Activated T-cell treated with anti-CD3 and anti-CD28 coated beads, Interleukin-2, amount 50 U/mL, for 1 hour (primary cell): ENCODE measurements around the gene VSTM4.

Experiments used
- DNase-seq: peaks from one replicate; pipeline ENCODE4 v3.0.0-alpha.2; 2020

Gene VSTM4

DNA sequence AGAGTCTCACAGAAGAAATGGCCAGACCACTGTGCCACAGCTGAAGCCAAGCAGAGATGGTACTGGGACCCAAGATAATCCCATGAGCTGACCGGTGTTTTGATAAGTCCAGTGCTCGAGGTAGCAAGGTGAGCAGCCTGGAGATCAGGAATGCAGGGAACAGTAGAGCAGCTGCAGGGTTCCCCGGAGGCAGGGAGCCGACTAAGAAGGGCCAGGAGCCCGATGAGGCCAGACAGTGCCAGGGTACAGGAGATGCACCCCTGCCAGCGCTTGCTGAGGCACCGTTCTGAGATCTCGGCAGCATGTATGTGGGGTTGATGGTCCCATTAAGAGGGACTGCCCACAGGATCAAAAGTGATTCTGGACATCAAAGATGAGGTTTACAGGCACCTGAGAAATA is 47.1 kb downstream of the VSTM4 start:
- DNase-seq: no peak

DNA sequence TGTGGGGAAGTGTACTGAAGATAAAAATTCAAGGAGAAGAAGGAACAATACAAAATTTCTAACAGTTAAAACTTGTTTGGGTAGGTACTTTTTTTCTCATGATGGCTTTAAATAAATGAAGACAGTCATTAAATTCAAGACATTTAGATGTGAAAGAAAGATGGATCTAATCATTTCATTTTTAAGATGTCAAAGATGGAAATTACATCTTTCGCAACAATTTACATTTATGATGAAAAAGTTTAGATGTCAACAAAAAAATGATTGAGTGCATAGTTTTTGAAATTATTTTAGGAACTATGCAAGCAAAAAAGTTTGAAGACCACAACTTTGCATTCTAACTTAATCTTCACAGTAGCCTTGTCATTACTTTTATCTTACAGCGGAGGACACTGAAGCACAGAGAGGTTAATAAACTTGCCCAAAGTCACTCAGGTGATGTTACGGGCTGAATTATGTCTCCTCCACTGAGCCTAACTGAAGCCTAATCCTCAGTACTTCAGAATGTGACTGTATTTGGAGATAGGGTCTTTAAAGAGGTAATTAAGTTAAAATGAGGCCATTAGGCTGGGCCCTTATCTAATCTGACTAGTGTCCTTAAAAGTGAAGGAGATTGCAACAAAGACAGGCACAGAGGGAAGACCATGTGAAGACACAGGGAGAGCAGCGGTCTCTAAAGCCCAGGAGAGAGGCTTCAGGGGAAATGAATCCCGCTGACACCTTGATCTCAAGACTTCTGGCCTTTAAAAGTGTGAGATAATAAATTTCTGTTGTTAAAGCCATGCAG is 48.2 kb downstream of the VSTM4 start:
- DNase-seq: no peak

DNA sequence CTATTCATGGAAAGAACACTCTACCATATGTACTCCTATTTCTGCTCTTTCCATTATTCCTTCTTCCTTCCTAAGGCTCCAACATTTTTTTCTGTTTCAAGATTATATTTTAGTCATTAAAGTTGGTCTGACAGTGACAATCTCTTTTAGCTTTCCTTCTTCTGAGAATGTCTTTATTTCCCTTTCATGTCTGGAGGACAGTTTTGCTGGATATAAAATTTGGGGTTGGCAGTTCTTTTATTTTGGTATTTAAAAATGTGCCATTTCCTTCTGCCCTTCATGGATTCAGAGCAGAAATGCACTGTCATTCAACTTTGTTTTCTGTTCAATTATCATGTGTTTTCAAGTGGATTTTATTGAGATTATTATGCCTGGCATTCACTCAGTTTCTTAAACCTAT is 53.1 kb downstream of the VSTM4 start:
- no peak for DNase-seq

DNA sequence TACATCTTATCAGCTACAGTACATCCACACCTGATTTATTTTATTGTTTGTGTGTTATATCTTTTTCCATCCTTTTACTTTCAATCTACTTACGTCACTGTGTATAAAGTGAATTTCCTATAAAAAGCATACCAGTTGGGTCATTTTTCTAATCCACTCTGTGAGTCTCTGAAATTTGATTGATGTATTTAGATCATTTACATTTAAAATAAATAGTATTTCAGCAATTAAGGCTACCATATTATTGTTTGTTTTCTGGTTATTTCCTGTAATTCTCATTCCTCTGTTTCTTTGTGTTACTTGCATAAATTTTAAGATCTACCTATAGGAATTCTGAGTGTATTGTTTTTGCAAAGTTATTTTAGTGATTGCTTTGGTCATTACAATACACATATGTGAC is 53.7 kb downstream of the VSTM4 start:
- DNase-seq: no peak

DNA sequence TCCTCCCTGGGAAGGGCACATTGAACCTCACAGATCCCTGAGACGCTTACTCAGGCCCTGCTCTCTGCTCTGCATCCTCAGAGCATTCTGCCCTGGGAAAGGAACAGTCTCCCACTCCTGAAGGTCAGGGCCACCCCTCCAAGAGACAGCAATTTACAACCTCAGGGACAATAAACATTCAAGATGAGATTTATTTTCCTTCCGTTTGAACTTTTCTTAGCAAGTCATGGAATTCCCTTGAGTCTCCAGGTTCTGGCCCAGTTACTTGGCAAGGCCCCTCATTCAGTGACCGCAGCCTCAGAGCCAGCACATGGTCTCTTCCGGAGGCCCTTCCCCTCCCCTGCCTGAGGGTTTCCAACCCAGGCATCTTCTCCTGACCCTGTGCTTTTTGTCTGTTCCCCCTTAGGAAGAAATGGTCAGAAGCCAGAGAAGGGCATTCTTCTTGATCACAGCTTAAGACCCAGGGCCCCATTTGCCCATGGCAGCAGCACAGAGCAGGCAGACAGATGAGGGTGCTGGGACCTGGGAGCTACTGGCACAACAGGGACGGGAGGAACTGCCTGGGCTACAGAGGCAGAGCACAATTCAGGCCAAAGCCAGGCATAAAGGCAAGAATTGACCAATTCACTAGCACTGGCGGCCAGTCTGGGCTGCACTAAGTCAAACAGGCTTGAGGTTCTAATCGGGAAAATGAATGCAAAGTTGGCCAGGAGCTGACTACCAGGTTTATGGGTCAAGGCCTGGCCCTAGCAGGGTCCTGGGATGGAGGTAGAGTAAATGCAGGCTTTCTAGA is 56.7 kb downstream of the VSTM4 start:
- no peak for DNase-seq

DNA sequence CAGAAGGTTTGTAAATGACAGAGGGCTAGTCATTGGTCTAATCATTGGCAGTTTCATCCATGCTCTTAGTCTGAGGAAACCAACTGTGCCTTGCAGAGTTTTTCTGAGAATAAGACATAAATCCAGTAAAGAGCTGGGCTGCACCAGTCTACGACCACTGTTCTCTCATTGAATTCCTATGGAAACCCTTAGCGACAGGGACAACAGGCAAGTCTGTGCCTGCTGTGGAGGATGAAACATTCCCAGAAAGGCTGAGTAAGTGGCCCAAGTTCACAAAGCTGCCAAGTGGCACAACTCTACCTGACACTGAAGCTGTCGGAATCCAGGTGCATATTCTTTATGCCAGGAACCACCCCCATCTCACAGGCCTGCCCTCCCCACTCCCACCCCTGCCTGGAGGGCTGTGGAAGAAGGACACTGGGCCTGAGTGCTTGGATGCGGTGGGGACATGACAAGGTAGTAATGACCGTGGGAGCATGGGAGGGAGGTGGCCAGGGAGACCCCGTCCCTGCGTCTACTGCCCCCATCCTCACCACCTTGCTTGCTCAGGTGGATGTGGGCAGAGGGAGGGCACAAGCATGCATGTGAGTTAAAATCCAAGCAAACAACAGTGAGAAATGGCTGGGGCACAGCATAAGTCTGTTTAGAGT is 58.0 kb downstream of the VSTM4 start:
- DNase-seq: no peak

DNA sequence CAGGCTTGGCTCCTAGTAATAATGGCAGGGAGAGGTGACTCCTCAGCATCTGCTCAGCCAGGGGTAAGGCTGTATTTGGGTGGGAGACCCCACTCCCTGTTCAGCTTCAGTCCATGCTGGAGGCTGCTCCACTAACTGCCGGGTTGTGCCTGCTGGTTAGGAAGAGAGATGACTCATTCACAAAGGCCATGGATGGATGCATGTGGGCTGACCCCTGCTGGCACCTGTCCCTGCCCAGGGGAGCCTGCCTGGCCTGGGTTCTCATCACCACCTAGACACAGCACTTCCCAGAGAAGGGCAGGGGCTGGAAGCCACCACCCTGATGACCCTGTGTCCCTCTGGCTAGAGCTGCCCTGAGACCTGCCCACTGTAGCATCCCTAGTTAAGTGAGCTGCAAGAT is 59.0 kb downstream of the VSTM4 start:
- DNase-seq: no peak

DNA sequence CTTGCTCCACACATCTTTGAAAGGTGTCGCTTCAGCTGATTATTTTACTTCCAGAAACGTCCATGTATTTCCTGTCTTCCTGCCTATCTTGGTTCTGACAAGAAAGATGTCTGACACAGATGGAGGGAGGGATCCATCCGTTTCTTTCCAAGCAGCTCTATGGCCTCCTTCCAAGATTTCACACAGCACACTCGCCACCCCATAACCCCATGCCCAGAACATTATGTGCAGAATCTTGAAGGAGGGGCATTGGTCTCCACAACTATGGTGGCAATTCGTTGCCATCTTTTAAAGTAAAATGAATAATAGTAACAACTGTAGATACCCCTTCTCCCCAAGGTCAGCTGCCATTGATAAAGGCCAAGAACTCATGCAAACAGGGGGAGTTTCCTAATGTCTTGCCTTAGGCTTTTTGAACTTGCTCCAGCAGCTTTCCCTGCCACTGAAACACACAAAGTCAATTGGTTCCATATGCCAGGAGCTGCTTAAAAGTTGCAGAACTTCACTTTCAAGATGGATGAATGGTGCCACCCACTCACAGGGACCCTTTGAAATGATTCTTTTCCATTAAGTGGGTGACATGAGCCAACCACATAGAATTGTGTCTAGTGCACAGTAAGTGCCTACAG is 60.0 kb downstream of the VSTM4 start:
- no peak for DNase-seq

DNA sequence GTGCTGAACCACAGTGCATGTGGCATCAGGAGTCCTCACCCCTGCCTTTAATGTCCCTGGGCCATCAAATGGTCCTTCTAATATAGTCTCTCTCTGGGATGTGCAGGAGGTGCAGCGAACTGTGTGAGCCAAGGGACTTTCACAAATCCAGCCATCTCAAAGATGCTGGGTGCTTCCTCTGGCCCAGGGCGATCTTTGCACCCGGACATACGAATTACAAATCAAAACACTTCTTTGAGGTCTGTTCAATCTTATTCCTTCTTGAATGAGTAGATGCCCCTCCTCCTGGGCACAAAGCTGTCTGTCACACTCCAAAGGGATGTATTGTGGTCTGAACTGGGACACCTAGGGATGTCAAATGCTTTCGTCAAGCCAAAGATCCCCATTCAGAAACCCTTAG is 60.6 kb downstream of the VSTM4 start:
- DNase-seq: no peak

DNA sequence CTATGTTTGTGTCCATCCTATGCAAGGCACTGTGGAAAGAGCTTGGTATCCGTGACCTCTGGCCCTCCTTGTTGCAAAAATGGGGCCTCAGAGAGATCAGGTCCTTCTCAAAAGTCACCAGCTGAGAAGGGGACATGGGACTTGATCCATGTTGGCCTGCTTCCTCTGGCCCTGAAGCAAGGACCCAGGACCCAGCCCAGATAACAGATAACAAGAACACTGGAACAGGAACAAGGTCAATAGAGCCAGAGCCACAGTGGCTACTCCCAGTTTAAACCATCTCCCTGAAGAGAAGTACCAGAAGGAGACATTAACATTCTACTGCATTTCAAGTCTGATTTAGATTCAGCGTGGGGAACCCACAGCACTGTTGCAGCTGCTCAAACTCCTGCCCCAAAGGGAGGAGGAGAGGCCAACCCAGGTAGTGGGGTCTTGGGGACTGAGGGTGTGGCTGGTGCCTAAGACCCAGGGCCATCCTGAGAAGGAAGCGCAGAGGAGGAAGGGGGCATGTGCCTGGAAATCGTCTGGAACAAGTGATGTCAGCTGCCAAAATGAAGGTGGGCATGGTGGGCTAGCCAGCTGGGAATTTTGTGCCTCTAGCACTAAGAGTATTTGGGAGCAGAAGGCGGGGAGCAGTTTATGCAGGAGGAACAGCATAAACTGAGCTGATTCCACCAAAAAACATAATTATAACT is 61.2 kb downstream of the VSTM4 start:
- DNase-seq: no peak

DNA sequence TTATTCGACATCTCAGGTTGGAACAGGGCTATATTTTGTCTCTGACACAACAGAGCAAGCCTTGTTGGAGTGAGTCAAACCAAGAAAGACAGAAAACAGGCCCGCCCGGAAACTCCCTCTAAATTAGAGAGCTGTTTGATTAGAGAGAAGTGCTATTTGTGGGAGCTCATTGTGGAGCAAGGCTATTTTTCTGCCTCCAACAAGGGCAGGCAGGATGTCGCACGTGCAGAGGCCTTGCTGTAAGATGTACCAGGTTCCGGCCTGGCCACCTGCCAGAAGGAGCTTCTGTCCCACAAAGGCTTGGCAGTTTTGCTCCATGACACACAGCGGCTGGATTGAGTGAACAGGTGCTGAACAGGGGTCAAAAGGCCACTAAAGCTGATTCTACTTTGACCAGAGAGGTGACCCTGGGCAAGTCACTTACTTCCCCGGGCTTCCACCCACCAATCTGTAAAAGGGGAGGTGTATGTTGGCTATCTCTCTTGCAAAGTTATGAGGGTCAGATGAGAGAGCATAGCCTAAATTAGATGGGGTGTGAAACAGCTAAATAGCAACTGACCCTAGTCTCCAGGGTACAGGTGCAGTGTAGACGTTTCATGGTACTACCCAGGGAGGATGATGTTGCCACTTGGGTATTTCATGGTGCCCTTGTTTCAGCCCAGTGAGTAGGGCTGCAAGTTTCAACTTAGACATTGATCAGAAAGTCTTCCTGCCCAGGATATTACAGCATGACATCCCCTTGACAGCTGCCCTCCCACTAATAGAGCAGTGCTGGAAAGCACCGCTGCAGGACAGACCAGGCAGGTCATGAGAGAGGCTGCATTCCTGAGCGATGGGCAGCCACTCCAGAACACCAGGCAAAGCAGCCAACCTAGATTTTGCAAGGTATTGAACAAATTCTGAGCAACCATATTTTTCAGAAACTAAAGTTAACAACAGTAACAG is 62.0 kb downstream of the VSTM4 start:
- DNase-seq: no peak

DNA sequence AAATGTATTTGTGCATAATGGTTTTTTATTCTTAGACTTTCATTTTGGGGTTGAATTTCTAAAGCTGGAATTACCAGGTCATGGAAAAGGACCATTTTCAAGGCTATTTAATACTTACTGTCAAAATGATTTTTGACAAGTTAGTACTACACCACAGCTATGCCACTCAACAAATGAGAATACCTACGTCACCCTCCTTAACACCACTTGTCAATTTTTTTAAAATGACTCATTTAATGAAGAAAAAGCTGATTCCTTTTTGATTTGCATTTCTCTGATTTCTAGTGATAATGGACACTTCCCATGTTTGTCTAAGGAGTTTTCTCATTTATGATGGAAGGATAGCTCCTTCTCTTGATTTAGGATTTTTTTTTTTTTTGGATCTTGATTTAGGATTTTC is 63.3 kb downstream of the VSTM4 start:
- DNase-seq: no peak

DNA sequence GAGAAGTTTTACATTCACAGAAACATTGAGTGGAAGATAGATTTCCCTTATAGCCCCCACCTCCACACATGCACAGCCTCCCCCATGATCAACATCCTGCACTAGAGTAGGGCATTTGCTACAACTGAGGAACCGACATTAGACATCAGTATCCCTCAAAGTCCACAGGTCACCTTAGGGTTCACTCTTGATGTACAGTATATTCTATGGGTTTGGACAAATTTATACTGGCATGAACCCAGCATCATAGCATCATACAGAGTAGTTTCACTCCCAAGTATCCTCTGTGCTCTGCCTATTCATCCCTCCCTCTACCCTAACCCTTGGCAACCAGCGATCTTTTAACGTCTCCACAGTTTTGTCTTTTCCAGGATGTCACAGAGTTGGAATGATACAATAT is 64.4 kb downstream of the VSTM4 start:
- no peak for DNase-seq

DNA sequence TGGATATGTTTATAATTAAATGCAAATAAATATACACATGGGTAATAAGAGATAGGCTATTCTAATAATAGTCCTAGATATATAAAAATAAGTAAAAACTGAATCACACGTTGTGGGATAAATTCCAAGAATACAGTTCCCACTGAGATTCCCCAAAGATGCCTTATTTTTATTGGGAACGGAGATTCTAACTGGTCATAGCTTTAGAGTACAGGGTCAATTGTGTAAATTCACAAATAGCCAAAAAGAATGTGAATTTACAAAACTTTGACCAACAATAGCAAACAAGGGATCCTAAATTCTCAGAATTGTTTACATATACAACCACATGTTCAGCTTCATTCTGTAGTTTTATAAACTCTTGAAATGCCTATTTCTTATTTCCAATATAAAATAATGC is 65.0 kb downstream of the VSTM4 start:
- no peak for DNase-seq

DNA sequence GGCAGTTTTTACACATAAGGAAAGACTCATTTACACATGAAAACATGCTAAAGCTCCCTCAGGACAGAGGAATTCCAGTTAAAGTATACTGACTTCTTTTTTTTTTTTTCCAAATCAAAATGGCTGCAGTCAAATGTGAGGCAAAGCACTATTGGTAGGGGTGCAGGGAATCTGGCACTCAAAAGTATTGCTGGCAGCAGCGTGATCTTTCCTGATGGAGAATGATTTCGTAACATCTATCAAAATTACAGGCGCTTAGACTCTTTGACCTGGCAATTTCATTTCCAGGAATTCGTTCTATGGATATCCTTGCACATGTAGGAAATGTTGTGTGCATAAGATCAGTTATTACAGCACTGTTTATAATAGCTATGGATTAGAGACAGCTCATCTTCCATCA is 65.7 kb downstream of the VSTM4 start:
- no peak for DNase-seq

DNA sequence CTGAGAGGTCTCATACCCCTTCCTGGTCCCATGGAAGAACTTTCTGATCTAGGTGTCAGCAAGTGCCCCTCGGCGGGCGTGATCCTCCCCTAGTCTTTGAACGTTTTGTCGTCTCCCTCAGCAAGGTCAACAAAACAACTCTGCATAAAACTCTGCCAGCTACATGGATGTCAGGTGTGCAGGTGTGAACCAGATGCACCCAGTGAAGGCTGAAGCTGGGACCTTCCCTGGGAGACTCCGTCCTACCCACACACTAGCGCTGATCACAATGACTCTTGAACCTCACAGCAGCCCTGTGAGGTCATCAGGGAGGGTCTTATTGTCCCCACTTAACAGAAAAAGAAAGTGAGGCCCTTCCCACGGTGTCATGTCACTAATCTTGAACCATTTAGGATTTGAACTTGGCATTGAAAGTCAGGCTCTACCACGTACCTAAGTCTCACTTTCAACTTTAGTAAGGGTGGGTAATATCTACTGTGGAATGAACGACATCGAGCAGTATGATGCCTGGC is 68.1 kb downstream of the VSTM4 start:
- DNase-seq: no peak

DNA sequence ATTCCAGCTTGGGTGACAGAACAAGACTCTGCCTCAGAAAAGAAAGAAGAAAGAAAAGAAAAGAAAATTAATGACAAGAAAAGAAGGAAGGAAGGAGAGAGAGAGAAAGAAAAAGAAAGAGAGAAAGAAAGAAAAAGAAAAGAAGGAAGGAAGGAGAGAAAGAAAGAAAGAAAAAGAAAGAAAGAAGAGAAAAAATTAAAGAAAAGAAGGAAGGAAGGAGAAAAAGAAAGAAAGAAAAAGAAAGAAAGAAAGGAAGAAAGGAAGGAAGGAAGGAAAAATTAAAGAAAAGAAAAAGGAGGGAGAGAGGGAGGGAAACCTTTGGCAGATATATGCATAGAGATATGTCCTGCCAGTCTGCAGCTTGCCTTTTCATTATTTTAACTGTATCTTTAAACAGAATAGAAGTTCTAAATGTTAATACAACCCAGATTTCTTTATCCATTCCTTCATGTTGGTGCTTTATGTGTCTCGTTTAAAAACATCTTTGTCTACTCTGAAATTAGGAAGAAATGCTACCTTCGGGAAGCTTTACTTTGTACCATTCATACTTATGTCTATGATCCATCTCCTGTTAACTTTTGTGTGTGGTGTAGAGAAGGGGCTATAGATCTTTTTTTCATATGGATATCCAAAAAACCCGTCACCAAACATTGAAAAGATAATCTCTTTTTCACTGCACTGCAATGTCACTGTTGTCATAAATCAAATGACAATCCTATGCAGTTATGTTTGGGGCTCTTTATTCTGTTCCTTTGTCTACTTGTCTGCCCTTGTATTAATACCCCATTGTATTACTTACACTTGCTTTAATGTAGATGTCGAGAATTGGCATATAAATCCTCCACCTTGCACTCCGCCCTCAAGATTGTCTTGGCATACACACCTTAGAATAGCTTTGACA is 70.8 kb downstream of the VSTM4 start:
- DNase-seq: no peak

DNA sequence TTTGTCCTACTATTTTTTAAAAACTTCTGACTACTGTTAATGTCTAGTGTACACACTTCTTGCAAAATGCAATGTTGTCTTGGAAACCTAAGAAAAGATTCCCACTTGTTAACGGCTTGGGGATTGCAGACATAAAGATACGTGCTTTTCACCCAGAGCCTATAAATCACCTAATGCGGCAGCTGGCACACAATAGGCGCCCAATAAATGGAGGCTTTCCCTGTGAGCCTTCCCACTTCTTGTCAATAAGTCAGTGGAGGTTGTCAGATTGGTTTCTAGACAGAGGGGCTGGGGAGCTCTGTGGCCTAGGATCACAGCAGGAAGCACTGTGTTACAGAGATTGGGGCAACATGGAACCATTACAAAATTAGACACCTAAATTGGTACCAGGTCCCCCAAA is 74.7 kb downstream of the VSTM4 start:
- DNase-seq: no peak

DNA sequence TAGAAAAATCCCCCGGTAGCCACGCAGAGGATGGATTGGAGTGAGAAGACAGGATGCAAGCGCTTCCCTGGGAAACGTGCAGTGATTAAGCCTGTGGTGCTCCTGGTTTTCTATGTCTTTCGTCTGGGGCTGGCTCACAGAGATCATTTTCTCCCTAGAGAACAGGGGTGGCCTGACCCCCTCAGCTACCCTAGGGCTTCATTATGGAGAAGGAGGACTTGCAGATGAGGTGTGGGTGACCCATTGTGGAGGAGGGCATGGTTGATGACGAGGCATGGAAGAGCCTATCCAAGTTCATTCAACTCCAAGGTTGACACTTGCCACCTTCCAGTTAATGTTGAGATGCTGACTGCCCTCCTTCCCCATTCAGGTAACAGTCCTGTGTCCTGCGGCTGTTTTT is 75.9 kb downstream of the VSTM4 start:
- DNase-seq: no peak

DNA sequence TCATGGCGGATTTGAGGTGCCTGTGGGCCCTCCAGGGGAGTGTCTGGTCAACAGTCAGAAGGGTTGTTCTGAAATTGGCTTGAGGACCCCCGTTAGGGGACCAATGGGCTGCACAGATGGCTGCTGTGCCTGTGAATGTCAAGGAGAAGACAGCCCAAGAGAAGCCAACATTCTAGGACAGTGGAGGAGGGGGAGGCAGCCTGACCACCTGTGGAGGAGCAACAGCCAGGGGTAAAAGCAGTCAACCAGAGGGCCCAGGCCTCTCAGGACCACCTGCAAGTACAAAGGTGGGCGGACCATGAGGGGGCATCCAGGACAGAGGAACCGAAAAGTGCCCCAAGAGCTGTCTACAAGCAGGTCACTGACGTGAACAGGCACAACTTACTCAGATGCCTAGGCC is 76.6 kb downstream of the VSTM4 start:
- no peak for DNase-seq
